ENCODE data around the gene CDHR3. TPM values are rescaled to one million over a fixed set of nuclear protein-coding genes. Genes with fewer than 3 reads are reported as not detected.

The CDHR3 gene, protein sequence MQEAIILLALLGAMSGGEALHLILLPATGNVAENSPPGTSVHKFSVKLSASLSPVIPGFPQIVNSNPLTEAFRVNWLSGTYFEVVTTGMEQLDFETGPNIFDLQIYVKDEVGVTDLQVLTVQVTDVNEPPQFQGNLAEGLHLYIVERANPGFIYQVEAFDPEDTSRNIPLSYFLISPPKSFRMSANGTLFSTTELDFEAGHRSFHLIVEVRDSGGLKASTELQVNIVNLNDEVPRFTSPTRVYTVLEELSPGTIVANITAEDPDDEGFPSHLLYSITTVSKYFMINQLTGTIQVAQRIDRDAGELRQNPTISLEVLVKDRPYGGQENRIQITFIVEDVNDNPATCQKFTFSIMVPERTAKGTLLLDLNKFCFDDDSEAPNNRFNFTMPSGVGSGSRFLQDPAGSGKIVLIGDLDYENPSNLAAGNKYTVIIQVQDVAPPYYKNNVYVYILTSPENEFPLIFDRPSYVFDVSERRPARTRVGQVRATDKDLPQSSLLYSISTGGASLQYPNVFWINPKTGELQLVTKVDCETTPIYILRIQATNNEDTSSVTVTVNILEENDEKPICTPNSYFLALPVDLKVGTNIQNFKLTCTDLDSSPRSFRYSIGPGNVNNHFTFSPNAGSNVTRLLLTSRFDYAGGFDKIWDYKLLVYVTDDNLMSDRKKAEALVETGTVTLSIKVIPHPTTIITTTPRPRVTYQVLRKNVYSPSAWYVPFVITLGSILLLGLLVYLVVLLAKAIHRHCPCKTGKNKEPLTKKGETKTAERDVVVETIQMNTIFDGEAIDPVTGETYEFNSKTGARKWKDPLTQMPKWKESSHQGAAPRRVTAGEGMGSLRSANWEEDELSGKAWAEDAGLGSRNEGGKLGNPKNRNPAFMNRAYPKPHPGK
- under 1 TPM in 1 of 2 donors, not detected in 1; 0.79 TPM for total RNA-seq

DNA sequence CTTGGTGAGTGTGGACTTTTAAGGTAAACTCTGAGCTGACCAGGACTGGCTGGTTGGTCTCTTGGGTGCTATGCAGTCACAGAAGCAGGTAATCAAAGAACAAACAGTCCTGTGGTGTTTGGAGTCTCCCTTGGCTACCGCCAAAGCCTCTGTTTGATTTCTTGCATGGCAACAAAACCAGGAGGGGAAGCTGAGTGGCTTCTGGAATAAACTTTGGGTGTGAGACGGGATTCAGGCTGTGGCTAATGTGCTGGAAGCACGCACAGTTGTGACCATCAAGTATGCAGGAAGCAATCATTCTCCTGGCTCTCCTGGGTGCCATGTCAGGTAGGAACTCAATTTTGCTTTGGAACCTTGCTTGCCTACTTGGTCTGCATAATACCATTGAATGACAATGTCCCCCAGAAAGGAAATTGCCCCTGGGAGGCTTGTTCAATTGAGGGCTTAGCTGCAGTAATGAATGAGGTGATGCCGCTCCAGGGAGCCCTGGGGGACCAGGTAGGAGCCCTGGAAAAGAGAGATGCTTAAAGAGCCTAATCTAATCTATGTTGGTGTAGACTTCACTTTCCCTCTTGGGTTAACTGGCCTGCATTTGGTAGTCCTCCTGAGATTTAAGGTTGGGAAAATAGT, at the start of gene CDHR3:
Gene CDHR3, plus strand, starts transcription at position 227 of the 630 bp plus-strand sequence. Its CDS starts 55 bp downstream, at position 282.
- Histone ChIP-seq H3K4me3 (no peak within 1 kb of the TSS), H3K27me3 (no peaks in the 10 kb centered on the region), H3K4me1 (no peaks in the 10 kb centered on the region), H3K27ac (no peak within 1 kb of the TSS), H3K9me3 (no peaks in the 10 kb centered on the region), H3K36me3 (no peaks in the 10 kb centered on the region)
- no peak for DNase-seq (ENCODE audit: low spot score)
- TF ChIP-seq, protein P1, sequence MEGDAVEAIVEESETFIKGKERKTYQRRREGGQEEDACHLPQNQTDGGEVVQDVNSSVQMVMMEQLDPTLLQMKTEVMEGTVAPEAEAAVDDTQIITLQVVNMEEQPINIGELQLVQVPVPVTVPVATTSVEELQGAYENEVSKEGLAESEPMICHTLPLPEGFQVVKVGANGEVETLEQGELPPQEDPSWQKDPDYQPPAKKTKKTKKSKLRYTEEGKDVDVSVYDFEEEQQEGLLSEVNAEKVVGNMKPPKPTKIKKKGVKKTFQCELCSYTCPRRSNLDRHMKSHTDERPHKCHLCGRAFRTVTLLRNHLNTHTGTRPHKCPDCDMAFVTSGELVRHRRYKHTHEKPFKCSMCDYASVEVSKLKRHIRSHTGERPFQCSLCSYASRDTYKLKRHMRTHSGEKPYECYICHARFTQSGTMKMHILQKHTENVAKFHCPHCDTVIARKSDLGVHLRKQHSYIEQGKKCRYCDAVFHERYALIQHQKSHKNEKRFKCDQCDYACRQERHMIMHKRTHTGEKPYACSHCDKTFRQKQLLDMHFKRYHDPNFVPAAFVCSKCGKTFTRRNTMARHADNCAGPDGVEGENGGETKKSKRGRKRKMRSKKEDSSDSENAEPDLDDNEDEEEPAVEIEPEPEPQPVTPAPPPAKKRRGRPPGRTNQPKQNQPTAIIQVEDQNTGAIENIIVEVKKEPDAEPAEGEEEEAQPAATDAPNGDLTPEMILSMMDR (IDR thresholded peaks at IDR 0.05) = no peak

DNA sequence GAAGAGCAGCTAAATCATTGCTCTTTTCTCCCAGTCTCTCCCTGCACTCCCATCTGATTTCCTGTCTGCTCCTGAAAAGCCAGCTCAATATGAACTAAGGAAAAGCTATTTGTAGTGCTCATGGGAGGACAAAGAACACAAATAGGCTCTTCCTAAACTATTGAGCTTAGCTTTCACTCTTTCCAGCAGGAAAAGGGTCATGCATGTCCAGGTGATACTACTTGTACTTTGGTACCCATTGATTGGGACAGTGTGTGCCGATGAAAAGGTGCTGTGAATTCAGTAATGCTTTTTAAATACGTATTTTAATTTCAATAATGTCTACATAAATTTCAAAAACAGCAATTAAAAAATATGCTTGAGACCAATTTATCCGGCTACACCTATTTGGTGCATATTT, 49.1 kb upstream of the CDHR3 start:
- Histone ChIP-seq H3K27me3 (no peaks in the 10 kb centered on the region), H3K27ac (no peak overlapping the region), H3K4me1 (no peaks in the 10 kb centered on the region), H3K4me3 (no peak overlapping the region), H3K36me3 (no peaks in the 10 kb centered on the region), H3K9me3 (peaks cover 0 to 7% of the 10 kb centered on the region in 2 donors)
- TF ChIP-seq, protein P1 (IDR thresholded peaks at IDR 0.05) = no peak
- DNase-seq (ENCODE audit: low spot score) = no peak

DNA sequence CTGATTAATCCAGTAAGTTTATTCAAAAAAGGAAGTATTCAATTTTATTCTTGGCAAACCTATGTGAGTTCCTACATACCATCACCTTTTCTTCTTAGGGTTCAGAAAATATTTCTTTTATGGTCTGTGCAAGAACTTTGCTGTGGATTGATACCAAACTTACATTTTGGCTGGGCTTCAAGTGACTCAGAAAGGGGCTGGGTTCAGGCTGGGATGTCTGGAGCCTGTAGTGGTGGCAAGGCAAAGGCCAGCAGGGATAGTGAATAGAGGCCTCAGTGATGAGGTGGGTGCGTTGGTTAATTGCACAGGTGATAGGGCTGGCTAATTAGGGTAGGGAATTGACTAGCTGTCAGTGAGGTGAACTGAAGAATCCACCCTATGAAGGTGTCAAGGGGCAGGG, 46.5 kb upstream of the CDHR3 start:
- H3K27me3 ChIP-seq = no peaks in the 10 kb centered on the region
- H3K27ac ChIP-seq = no peak overlapping the region
- DNase-seq (ENCODE audit: low spot score) = no peak
- H3K4me3 ChIP-seq = no peak overlapping the region
- no peaks in the 10 kb centered on the region for H3K4me1 ChIP-seq
- no peaks in the 10 kb centered on the region for H3K9me3 ChIP-seq
- no peaks in the 10 kb centered on the region for H3K36me3 ChIP-seq
- TF ChIP-seq, protein P1 (IDR thresholded peaks at IDR 0.05) = no peak

DNA sequence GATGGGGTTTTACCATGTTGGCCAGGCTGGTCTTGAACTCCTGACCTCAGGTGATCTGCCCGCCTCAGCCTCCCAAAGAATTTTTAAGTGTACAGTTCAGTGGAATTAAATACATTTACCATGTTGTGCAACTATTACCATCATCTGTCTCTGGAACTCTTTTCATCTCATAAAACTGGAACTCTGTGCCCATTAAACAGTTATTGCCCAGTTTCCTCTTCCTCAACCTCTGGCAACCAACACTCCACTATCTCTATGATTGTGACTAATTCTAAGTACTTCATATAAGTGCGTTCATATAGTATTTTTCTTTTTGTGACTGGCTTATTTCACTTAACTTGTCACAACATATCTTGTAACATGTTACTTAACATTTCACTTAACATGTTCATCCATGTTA, 45.4 kb upstream of the CDHR3 start:
- H3K4me1 ChIP-seq = no peaks in the 10 kb centered on the region
- H3K27me3 ChIP-seq = no peaks in the 10 kb centered on the region
- DNase-seq (ENCODE audit: low spot score) = no peak
- no peaks in the 10 kb centered on the region for H3K36me3 ChIP-seq
- H3K4me3 ChIP-seq = no peak overlapping the region
- TF ChIP-seq, protein P1 (IDR thresholded peaks at IDR 0.05) = no peak
- no peaks in the 10 kb centered on the region for H3K9me3 ChIP-seq
- H3K27ac ChIP-seq = no peak overlapping the region

DNA sequence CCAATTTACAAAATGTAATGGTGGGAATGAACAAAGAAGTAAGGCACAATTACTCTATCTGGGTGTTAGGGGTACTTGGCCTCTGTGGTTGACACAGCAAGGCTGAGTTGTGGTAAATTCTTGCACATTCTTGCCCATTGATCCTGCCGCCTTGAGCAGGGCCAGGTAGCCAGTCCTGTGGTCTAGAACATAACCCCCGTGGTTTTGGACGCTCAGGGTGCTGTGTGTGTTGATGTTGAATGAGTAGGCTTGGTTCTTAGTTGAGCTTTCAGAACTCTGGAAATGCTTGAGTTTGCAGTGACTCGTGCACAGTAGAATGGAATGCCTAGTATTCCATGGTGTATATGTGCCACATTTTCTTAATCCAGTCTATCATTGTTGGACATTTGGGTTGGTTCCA, 42.3 kb upstream of the CDHR3 start:
- Histone ChIP-seq H3K9me3 (peaks cover 0 to 12% of the 10 kb centered on the region in 2 donors), H3K27ac (no peak overlapping the region), H3K36me3 (no peaks in the 10 kb centered on the region), H3K4me1 (no peaks in the 10 kb centered on the region), H3K4me3 (no peak overlapping the region), H3K27me3 (no peaks in the 10 kb centered on the region)
- TF ChIP-seq, protein P1 (IDR thresholded peaks at IDR 0.05) = no peak
- no peak for DNase-seq (ENCODE audit: low spot score)

Measured in right atrium auricular region (tissue), 2 donors.